Pancreas (tissue), 10 donors: ENCODE data around the gene KCND2. TPM values are rescaled to one million over a fixed set of nuclear protein-coding genes. Genes with fewer than 3 reads are reported as not detected.
"Not testable (repeated sequence)": the region's sequence is repeated elsewhere in the genome, so short reads cannot be mapped to it uniquely, and the experiment has no call there.

Experiments
- ATAC-seq, 4 donors: fragments of 200-7000 bp; cut with Tn5 transposase; one replicate each; pipeline versions ENCODE4 v1.8.0 to v1.9.1; 2020; ENCODE audit warnings: mild to moderate bottlenecking in 4 of 4, moderate library complexity in 4 of 4
- DNase-seq, 6 donors: peaks; one replicate each; pipeline ENCODE4 v3.0.0-alpha.2; 2020
- FAIRE-seq: peaks from 2 replicates; lab custom pipeline; 2012; peaks lifted over from hg19 to GRCh38; lab: Jason Lieb, UNC
- H3K27ac ChIP-seq, 4 donors: fragments of 200-600 bp; sonication (generic); 1 replicate in 3 of 4; 2 replicates in 1 of 4; pipeline versions ENCODE4 v1.5.0 to v1.8.0; 2020
- H3K27me3 ChIP-seq, 4 donors: fragments of 200-600 bp; one replicate each; pipeline ENCODE4 v1.8.0; 2021
- H3K36me3 ChIP-seq, 3 donors: fragments of 200-600 bp; sonication (generic) in 1 of 3; one replicate each; pipeline versions ENCODE4 v1.5.0 to v1.8.0; 2020 to 2021
- H3K4me1 ChIP-seq, 3 donors: fragments of 200-600 bp; one replicate each; pipeline ENCODE4 v1.8.0; 2021
- H3K4me3 ChIP-seq, 4 donors: fragments of 200-600 bp; sonication (generic) in 2 of 4; one replicate each; pipeline versions ENCODE4 v1.5.0 to v1.8.0; 2020 to 2021
- H3K9me3 ChIP-seq, 4 donors: fragments of 200-600 bp; one replicate each; pipeline ENCODE4 v1.8.0; 2021
- CTCF ChIP-seq, 4 donors: fragments of 200-600 bp; sonication (generic) in 3 of 4; IDR thresholded peaks; one replicate each; pipeline versions ENCODE4 v1.5.0 to v1.8.0; 2021; ENCODE audit warnings: antibody characterized with exemption in 4 of 4
- whole genome bisulfite sequencing, 2 donors: extraction: QIAGEN DNeasy Blood & Tissue Kit; methylation state at CpG; one replicate each; pipeline ENCODE4 v1.1.7; 2013; 5-methylcytosine and 5-hydroxymethylcytosine counted together
- intact Hi-C, 3 donors: fragments of 100-400 bp; cut with DNase I; formaldehyde crosslinking; loops; one replicate each; pipeline versions ENCODE4 v1.11.1 to v1.14.2; 2022
- polyA plus RNA-seq, 2 donors: library from polyadenylated mRNA; stranded (reverse); fragments of 200-250 nt; gene quantifications; one replicate each; pipeline ENCODE4 v1.2.3, GENCODE V29; 2013
- total RNA-seq, 6 donors: library from RNA; stranded (reverse); fragmentation: NEBNext Ultra II Directional in 4 of 6; extraction: Animal tissue kit (Norgen Biotek cat#: 25700) in 4 of 6; gene quantifications; one replicate each; pipeline versions ENCODE4 v1.2.1 to v1.2.4, GENCODE V29; 2021 to 2023
- donor health status: healthy with polysubstance abuse.
- donor health status: DM: no; HTN: no; CAD: no; lungs with moderate emphysema.
- donor health status: DM: no; HTN: no; CAD: no.
- donor health status: control.
- donor health status: control.
- donor health status: Bipolar disorder and iron deficiency.
- donor health status: DM: yes; HTN: yes; CAD: no.
- donor health status: DM: no; HTN: no; CAD: no.
- donor health status: DM: no; HTN: no; CAD: no.
- donor health status: DM: yes; HTN: yes; CAD: no.

KCND2 gene
- total and polyA plus RNA-seq, 8 donors, result 0.11 to 1.2 (median 0.27) TPM

- Histone ChIP-seq H3K36me3 (no peaks in the 10 kb centered on the region), H3K4me3 (no peak overlapping the region), H3K4me1 (no peaks in the 10 kb centered on the region), H3K9me3 (no peaks in the 10 kb centered on the region), H3K27me3 (no peaks in the 10 kb centered on the region), H3K27ac (no peak overlapping the region)
- ATAC-seq (no peak), DNase-seq (no peak), FAIRE-seq (no peak)
- WGBS, 2 donors, result 79 to 83% methylated on average over 3 of the region's 3 CpGs
- intact Hi-C loops, result no loop called here
- no peak for TF ChIP-seq CTCF (IDR thresholded peaks at IDR 0.05)
These were observed 497.2 kb downstream of the KCND2 start for GRCh38 chr7:120770206-120770605.

DNA sequence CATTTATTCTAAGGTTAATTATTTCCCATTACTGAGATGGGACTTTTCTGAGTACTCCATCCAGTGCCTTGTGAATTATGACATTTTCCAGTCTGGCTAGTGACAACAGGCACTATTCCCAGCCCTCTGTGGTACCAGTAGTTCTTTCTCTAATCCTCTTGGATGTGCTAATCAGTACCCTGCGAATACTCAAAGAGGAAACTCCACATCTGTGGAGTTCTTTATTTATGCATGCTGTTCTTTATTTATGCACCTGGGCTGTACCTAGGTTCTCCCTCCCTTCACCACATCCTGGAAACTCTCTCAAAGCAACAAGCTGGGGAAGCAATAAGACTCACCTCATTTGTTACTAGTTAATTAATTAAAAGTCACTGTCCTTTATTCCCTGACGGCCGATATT lies 501.5 kb downstream of the KCND2 start:
- no peaks in the 10 kb centered on the region for H3K4me1 ChIP-seq
- H3K27me3 ChIP-seq, result no peaks in the 10 kb centered on the region
- FAIRE-seq (no peak), ATAC-seq (no peak), DNase-seq (no peak)
- H3K27ac ChIP-seq, result no peak overlapping the region
- H3K36me3 ChIP-seq, result no peaks in the 10 kb centered on the region
- 60 to 63% methylated on average over 3 of the region's 3 CpGs for WGBS, 2 donors
- intact Hi-C loops, result no loop called here
- no peak overlapping the region for H3K4me3 ChIP-seq
- no peaks in the 10 kb centered on the region for H3K9me3 ChIP-seq
- TF ChIP-seq CTCF (IDR thresholded peaks at IDR 0.05), result no peak

DNA sequence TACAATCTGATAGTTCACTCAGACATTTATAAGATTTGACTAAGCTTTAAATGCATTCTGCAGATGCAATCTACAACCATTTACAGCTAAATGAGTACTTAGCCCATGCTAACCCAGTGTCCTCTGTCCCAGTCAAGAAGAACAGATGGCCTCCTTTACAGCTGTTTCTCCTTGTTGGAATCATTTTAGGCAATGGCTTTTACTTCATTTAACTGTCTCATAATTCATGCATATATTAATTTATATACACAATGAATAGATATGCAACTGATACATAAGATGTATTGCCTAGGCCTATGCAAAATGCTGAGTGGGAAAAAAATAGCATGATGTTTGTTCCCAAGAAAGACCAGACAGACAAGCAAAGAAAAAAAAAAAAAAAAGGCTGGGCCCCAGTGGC lies 502.8 kb downstream of the KCND2 start:
- DNase-seq, result no peak
- intact Hi-C loops, result no loop called here
- H3K9me3 ChIP-seq, result no peaks in the 10 kb centered on the region
- TF ChIP-seq CTCF (IDR thresholded peaks at IDR 0.05), result no peak
- no peaks in the 10 kb centered on the region for H3K4me1 ChIP-seq
- no peak for FAIRE-seq
- no peak for ATAC-seq
- H3K36me3 ChIP-seq, result no peaks in the 10 kb centered on the region
- no peak overlapping the region for H3K4me3 ChIP-seq
- no peaks in the 10 kb centered on the region for H3K27me3 ChIP-seq
- H3K27ac ChIP-seq, result no peak overlapping the region

DNA sequence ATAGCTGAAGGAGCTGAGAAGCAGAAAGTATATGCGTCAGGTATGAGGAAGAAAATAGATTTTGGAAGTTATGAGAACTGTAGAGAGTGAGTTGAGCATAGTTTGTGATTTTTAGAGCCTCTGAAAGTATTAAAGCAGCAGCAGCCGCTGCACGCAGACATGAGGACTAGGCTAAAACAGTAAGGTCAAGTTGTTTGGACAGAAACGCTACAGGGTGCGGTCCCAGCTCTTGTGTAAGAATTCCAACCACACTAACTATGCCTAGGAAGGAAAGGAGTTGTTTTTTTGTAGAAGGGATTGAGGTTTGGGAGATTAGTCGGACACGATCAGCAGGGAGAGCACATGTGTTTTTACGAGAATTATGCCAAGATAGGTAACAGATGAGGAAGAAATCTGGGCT lies 506.1 kb downstream of the KCND2 start:
- 90 to 96% methylated on average over 8 of the region's 8 CpGs for WGBS, 2 donors
- H3K27ac ChIP-seq, H3K27me3 ChIP-seq, H3K4me3 ChIP-seq, ATAC-seq, DNase-seq, FAIRE-seq, H3K4me1 ChIP-seq, H3K9me3 ChIP-seq, H3K36me3 ChIP-seq, intact Hi-C loops: not testable (repeated sequence)

- FAIRE-seq, ATAC-seq, DNase-seq, intact Hi-C loops, H3K9me3 ChIP-seq, H3K27ac ChIP-seq, H3K36me3 ChIP-seq, H3K4me1 ChIP-seq, H3K27me3 ChIP-seq, H3K4me3 ChIP-seq: not testable (repeated sequence)
- WGBS, 2 donors, result 78 to 91% methylated on average over 7 of the region's 7 CpGs
These were observed 507.5 kb downstream of the KCND2 start for GRCh38 chr7:120780451-120780850.

DNA sequence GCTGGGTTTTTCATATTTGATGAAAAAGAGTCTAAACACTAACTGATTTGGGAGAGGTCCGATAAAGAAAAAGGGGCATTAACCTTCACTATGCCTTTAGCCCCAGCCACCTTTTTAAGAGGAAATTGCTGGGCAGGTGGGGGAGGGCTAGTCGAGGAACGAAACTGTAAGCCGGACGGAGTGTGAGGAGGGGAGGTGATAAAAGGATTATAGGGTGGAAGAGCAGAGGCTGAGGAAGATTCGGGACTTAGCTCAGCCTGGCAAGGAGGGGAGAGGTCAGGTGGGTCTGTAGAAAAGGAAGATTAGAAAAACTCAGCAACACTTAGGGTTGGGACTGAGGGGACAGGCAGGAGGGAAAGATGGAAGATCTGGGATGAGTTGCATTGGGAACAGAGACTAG lies 508.0 kb downstream of the KCND2 start:
- 73 to 89% methylated on average over 6 of the region's 6 CpGs for WGBS, 2 donors
- H3K27me3 ChIP-seq, result no peaks in the 10 kb centered on the region
- no peak for TF ChIP-seq CTCF (IDR thresholded peaks at IDR 0.05)
- ATAC-seq (no peak), FAIRE-seq (no peak), DNase-seq (no peak)
- no peak overlapping the region for H3K4me3 ChIP-seq
- no peak overlapping the region for H3K27ac ChIP-seq
- no peaks in the 10 kb centered on the region for H3K36me3 ChIP-seq
- intact Hi-C loops, result no loop called here
- no peaks in the 10 kb centered on the region for H3K9me3 ChIP-seq
- no peaks in the 10 kb centered on the region for H3K4me1 ChIP-seq

GRCh38 chr7:120781924-120782323 lies 508.9 kb downstream of the KCND2 start:
- intact Hi-C loops, H3K9me3 ChIP-seq, ATAC-seq, FAIRE-seq, DNase-seq, H3K27me3 ChIP-seq, H3K4me3 ChIP-seq, H3K27ac ChIP-seq, H3K4me1 ChIP-seq, H3K36me3 ChIP-seq: not testable (repeated sequence)
- WGBS, 2 donors, result 82 to 91% methylated on average over 10 of the region's 10 CpGs
